Tongue (tissue), 3 donors: ENCODE results near the gene IL36B. TPM values are rescaled to one million over a fixed set of nuclear protein-coding genes. Genes with fewer than 3 reads are reported as not detected.

ENCODE experiments used
- DNase-seq: peaks from one replicate; pipeline ENCODE4 v3.0.0-alpha.2; 2015
- small RNA-seq: library from RNA; depleted of rRNA; stranded (forward); fragments of <200 nt; gene quantifications from one replicate; pipeline ENCODE3, GENCODE V24; 2014; ENCODE audit warnings: low replicate concordance
- total RNA-seq: library from RNA; depleted of rRNA; stranded (reverse); fragments of >200 nt; gene quantifications from one replicate; pipeline ENCODE4 v1.2.3, GENCODE V29; 2014

The IL36B gene
- total RNA-seq, 1 donor from 2014 or later, result not detected

DNA sequence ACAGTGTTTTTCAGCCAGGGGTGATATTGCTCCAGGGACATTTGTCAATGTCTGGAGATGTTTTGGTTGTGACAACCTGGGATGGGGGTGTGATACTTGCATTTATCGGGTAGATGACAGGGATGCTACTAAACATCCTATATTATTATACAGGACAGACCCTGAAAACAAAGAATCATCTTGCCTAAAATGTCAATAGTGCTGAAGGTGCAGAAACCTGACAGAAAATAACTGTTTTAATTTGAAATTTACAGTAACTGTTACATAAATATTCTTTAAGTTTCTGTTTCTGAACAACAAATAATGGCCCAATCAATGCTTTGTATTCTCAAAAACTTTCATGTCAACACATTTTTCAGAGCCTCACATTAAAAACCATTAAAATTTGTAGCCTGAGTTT is 45.4 kb downstream of the IL36B start:
- DNase-seq, result no peak

- DNase-seq, result no peak
These were observed 47.6 kb downstream of the IL36B start, which contains the start of gene IL36A for GRCh38 chr2:113005030-113005509. Gene IL36A, plus strand, starts transcription at chr2:113005459. Its CDS starts 413 bp downstream, at chr2:113005872.

DNA sequence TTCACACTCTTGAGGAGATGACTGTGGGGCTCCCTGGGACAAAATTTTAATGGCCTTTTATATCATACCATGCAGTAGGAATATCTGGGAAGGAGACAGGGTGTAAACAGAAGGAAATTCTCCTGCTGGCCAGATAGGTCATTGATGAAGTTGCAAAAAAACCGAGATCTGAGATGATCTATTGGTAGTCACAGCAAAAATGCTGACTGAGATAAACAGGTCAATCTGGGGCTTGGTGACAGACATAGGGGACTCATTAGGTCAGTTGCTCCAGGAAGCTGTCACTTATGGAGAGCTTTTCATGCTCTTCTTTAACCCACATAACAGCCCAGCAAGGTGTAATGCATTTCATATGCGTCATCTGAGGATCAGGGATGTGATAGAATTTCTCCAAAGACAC is 50.0 kb downstream of the IL36B start:
- DNase-seq, result no peak

GRCh38 chr2:113000436-113000835 is 52.2 kb downstream of the IL36B start:
- DNase-seq, result no peak

GRCh38 chr2:112997151-112997550 is 55.5 kb downstream of the IL36B start:
- DNase-seq, result no peak

GRCh38 chr2:112996635-112997034 is 56.0 kb downstream of the IL36B start:
- DNase-seq, result no peak

DNA sequence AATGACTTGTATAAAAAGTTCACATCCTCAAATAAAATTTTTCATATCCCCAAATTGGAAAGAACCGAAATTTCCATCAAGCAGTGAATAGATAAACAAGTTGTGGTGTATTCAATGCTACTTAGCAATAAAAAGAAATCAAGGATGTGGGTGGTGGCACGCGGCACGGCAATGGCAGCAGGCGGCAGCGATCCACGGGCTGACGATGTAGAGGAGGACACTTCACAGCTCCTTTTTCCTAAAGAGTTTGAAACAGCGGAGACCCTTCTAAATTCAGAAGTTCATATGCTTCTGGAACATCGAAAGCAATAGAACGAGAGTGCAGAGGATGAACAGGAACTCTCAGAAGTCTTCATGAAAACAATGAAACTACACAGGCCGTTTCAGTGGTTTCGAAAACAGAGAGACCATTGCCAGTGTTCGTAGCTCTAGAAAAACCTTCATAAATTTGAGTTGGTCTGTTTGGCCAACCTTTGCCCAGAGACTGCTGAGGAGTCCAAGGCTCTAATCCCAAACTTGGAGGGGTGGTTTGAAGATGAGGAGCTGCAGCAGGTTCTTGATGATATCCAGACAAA is 57.2 kb downstream of the IL36B start:
- no peak for DNase-seq

DNA sequence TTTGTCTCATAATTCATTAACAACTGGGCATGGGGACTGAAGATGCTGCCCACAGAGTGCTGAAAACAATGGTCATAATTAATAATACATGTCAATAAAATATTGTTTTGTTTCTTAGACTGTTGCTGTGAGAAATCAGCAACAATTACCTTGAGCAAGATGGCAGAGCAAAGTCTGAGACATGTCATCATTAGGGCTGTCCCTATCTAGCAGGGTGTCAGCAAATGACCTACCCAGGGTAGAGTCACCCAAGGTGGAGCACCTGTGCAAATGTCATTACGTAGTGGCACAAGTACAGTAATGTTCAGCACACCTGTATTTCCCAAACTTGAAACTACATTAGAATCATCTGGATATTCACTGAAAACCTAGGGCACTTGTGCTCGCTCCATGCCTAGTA is 58.0 kb downstream of the IL36B start:
- no peak for DNase-seq

GRCh38 chr2:112993831-112994230 is 58.8 kb downstream of the IL36B start:
- no peak for DNase-seq

DNA sequence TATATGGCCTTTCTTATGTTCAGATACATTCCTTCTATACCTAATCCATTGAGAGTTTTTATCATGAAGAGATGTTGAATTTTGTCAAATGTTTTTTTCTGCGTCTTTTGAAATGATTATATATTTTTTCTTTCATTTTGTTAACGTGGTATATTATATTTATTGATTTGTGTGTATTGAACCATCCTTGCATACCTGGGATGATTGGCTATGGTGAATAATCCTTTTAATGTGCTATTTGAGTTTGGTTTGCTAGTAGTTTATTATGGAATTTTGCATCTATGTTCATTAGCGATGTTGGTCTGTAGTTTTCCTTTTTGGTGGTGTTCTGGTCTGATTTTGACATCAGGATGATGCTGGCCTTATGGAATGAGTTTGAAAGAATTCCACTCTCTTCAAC is 63.1 kb downstream of the IL36B start:
- DNase-seq, result no peak

DNA sequence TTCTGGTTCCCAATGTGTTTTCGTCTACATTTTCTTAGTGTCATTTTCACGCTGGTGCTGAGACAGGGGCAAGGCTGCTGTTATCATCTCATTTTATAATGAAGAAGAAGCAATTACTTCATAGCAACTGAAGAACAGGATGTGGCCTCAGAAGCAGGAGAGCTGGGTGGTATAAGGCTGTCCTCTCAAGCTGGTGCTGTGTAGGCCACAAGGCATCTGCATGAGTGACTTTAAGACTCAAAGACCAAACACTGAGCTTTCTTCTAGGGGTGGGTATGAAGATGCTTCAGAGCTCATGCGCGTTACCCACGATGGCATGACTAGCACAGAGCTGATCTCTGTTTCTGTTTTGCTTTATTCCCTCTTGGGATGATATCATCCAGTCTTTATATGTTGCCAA is 67.6 kb downstream of the IL36B start:
- no peak for DNase-seq

- DNase-seq, result no peak
These were observed 72.1 kb downstream of the IL36B start for GRCh38 chr2:112980537-112980936.

- DNase-seq, result no peak
These were observed 72.9 kb downstream of the IL36B start for GRCh38 chr2:112979731-112980130.

GRCh38 chr2:112977559-112978056 is 75.1 kb downstream of the IL36B start, which contains the start of gene IL36G:
Gene IL36G, plus strand, starts transcription at chr2:112978006. Its CDS starts 633 bp downstream, at chr2:112978639.
- DNase-seq, result no peak

Small RNAs within 50 kb of the gene (small RNA-seq; reads per million reads assigned to genes)
- gene HMGN2P23 (not detected), gene RNU6-1180P (not detected)

Other genes starting within 250 kb of the IL36B start
- 0.21 TPM for gene IL1B, start 216.1 kb downstream of the IL36B start, total RNA-seq
- gene IL37, start 141.7 kb downstream of the IL36B start, total RNA-seq, result not detected
- not detected for gene IL36G, start 74.9 kb downstream of the IL36B start, total RNA-seq
- gene IL36A, start 47.4 kb downstream of the IL36B start, total RNA-seq, result 0.72 TPM
- gene IL36RN, start 6.3 kb upstream of the IL36B start, total RNA-seq, result 5.6 TPM
- gene IL1F10, start 15.1 kb upstream of the IL36B start, total RNA-seq, result not detected
- 44.7 TPM for gene IL1RN, start 74.7 kb upstream of the IL36B start, total RNA-seq
- 16.4 TPM for gene PSD4, start 121.1 kb upstream of the IL36B start, total RNA-seq
- not detected for gene PAX8, start 226.1 kb upstream of the IL36B start, total RNA-seq